ENCODE measurements around the gene SLC12A3. TPM values are rescaled to one million over a fixed set of nuclear protein-coding genes. Genes with fewer than 3 reads are reported as not detected.

SLC12A3 gene
- total RNA-seq, 4 donors from 2014 or later, result not detected

DNA sequence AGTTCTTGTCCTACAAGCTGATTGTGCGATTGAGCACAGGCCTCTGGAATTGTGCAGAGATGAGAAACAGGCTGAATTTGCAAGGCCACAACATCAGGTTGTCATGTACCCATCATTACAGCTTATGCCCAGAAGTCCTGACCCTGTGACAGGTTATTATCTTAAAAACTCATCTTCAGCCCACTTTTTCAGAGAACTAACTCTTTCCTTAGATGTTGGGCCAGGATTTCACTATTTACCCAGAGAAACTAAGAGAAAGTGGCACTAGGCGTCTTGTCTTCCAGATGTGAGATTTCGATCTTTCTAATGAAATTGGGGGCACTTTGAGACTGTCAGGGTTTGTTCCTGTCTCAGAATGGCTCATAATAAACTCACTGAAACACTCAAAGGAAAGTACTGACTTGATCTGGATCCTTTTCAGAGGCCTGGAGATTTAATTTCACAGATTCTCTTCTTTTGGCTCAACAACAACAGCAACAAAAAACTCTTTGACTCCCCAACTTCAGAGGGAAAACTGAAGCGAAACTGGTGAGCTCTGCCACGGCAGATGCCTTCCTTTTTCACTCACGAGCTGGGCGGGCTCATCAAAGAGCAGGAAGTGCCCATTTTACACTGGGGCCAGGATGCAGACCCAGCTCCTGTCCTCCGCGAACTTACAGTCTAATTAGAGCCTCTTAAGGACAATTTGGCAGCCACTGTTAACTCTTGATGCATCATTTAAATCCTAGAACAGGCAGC, 17.7 kb upstream of the SLC12A3 start:
- Histone ChIP-seq H3K36me3 (peaks cover 0 to 40% (median 0%) of the 10 kb centered on the region in 3 donors), H3K27ac (peak overlapping the region in 1 of 4 donors; percentile 26), H3K4me3 (no peak overlapping the region), H3K27me3 (no peaks in the 10 kb centered on the region), H3K4me1 (peaks cover 0 to 22% (median 0%) of the 10 kb centered on the region in 3 donors), H3K9me3 (no peaks in the 10 kb centered on the region)
- intact Hi-C loops (cut with DNase I), result no loop called here
- DNase-seq, result no peak
- TF ChIP-seq, protein P1, sequence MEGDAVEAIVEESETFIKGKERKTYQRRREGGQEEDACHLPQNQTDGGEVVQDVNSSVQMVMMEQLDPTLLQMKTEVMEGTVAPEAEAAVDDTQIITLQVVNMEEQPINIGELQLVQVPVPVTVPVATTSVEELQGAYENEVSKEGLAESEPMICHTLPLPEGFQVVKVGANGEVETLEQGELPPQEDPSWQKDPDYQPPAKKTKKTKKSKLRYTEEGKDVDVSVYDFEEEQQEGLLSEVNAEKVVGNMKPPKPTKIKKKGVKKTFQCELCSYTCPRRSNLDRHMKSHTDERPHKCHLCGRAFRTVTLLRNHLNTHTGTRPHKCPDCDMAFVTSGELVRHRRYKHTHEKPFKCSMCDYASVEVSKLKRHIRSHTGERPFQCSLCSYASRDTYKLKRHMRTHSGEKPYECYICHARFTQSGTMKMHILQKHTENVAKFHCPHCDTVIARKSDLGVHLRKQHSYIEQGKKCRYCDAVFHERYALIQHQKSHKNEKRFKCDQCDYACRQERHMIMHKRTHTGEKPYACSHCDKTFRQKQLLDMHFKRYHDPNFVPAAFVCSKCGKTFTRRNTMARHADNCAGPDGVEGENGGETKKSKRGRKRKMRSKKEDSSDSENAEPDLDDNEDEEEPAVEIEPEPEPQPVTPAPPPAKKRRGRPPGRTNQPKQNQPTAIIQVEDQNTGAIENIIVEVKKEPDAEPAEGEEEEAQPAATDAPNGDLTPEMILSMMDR (IDR thresholded peaks at IDR 0.05), result no peak
- TF ChIP-seq POLR2A (IDR thresholded peaks at IDR 0.05), result no peak
- 69 to 83% methylated on average over 6 to 7 of the region's 9 CpGs for WGBS, 2 donors

DNA sequence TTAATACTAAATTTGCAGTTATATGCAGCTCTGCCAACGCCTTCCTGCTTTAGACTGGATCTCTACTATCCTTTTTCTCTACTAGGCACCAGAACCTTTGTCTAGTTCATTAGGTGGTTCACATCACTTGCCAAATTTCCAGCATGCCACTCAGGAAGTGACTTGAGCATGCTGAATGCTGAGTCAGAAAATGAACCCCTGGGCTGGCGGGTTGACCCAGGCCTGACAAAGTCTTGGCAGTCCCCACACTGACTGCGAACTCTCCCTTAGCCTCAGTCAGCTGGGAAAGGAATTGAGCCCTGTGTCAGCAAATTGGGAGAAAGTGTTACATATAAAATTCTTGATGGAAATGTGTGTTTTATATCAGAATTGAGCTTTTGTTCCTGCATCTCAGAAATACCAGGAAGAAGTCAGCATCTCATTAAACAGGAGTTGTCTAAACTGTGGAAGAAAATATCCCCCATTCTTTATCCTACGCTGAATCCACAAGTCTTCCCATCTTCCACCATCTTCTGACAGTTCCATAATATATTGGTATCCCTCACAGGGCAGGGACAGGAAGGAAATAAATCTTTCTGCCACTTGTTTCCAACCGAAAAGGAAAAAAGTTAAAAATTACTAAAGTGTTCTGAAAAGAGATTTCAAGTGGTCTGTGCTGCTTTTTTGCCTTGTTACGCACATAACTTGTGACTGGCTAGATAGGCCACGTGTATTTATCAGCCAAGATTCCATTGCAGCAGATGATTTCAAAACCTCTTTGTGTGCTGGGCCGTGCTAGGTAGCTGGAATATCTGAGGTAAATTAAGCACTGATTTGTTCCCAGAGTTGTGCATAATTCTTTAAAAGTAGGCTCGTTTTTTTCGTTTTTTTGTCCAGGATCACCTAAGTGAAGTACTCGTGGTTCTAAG, 16.7 kb upstream of the SLC12A3 start:
- no peak overlapping the region for H3K4me3 ChIP-seq
- peak overlapping the region in 1 of 4 donors; percentile 26 for H3K27ac ChIP-seq
- TF ChIP-seq, protein P1 (IDR thresholded peaks at IDR 0.05), result no peak
- TF ChIP-seq POLR2A (IDR thresholded peaks at IDR 0.05), result no peak
- peaks cover 0 to 30% (median 0%) of the 10 kb centered on the region in 3 donors for H3K36me3 ChIP-seq
- 62 to 76% methylated on average over 10 to 11 of the region's 11 CpGs for WGBS, 2 donors
- H3K27me3 ChIP-seq, result no peaks in the 10 kb centered on the region
- H3K9me3 ChIP-seq, result no peaks in the 10 kb centered on the region
- intact Hi-C loops (cut with DNase I), result no loop called here
- no peak for DNase-seq
- peaks cover 0 to 22% (median 0%) of the 10 kb centered on the region in 3 donors for H3K4me1 ChIP-seq

DNA sequence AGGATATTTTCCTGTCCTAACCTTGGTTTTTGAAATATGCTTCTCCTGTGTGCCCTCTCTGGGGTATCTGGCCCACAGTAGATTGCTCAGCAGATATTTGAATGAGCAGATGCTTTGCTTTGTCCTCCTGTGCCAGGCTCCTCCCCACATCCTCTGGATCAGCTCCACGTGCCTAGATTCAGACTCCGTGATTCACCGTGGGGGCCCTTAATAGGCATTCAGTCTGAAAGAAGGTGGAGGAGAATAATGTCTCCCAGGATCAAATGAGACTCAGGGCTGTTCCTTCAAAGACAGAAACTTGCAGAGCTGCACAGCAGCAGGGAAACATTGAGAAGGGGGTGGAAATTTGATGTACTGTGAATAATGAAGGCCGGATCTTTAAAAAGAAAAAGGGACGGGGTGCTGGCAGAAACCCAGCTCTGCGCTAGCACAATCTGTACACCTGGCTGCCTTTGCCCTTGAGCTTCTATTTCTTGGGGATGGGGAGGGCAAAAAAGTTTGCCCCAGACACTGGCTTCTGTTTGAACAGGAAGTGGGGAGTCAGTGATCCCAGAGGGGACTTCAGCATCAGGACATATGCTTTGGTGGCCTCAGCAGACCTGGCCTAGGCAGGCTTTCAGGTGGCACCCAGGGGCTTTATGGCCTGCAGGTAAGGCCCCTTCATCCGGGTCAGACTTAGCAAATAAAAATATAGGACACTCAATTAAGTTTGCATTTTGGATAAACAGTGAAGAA, 15.9 kb upstream of the SLC12A3 start:
- Histone ChIP-seq H3K27ac (no peak overlapping the region), H3K4me1 (peaks cover 0 to 22% (median 0%) of the 10 kb centered on the region in 3 donors), H3K4me3 (no peak overlapping the region), H3K36me3 (peaks cover 0 to 22% (median 0%) of the 10 kb centered on the region in 3 donors), H3K27me3 (no peaks in the 10 kb centered on the region), H3K9me3 (no peaks in the 10 kb centered on the region)
- intact Hi-C loops (cut with DNase I), result no loop called here
- no peak for DNase-seq
- WGBS, 2 donors, result 24 to 49% methylated on average over 7 of the region's 7 CpGs
- TF ChIP-seq, protein P1 (IDR thresholded peaks at IDR 0.05), result no peak

DNA sequence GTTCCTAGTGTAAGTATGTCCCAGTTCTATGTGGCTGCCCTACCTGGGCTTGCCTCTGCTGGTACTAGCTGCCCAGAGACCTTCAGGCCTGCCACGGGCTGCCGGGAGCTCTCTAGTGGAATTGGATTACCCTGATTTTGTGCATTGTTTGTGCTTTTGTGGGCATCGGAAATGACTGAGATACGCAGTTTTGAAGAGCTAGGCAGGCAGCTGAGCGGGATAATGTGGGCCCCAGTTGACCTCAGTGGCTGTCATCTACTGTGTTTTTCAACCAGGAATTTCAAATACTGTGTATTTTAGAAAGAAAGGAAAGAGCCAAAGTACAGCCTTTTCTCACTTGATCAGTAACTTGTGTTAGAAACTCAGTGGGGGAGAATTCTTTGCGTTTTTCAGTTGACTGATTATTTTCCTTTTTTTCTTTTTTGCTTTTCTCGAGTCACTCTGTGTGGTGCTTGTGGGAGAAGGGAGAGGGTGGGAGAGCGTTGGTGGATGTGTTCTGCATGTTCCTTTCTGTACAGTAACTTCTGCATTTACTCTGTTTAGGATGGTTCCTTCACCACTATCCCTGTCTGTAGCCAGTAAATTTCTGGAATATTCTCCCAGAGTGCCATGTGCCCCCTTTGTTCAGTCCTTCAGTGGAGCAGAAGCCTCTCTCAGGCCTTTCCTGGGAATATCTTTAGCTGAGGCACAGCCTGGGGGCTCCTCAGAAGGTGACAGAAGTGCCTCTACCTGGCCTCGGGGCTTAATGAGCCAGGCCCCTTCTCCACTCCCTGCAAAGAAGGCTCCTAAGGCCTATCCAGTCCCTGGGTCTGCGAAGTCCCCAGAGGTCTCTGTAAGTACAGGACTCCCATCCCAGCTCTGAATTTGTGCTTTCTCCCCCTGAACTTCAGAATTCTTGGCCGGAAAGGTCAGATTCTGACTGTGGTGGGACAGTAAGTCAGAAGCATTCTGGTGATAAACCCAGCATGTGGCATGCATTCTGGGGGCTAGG, 15.0 kb upstream of the SLC12A3 start:
- Histone ChIP-seq H3K4me1 (peaks cover 0 to 22% (median 0%) of the 10 kb centered on the region in 3 donors), H3K27me3 (no peaks in the 10 kb centered on the region), H3K36me3 (peaks cover 0 to 13% (median 0%) of the 10 kb centered on the region in 3 donors), H3K4me3 (no peak overlapping the region), H3K27ac (no peak overlapping the region), H3K9me3 (no peaks in the 10 kb centered on the region)
- DNase-seq, result no peak
- intact Hi-C loops (cut with DNase I), result no loop called here
- WGBS, 2 donors, result 71 to 88% methylated on average over 9 to 10 of the region's 11 CpGs
- TF ChIP-seq, protein P1 (IDR thresholded peaks at IDR 0.05), result no peak
